22Rv1 (cell line): ENCODE results near the gene ASCL5.

ENCODE experiments used
- H3K27ac ChIP-seq: fragments of 450-650 bp; 2 replicates; pipeline ENCODE4 v1.5.1; 2017
- CTCF ChIP-seq: fragments of 450-650 bp; IDR thresholded peaks from 2 replicates; pipeline ENCODE4 v1.5.1; 2017; ENCODE audit warnings: mild to moderate bottlenecking
- ZFX ChIP-seq: fragments of 450-650 bp; IDR thresholded peaks from 2 replicates; pipeline ENCODE4 v1.6.1; 2017; ENCODE audit warnings: antibody characterized with exemption, borderline replicate concordance

The ASCL5 gene

GRCh38 chr1:201138311-201138840 lies 11.4 kb upstream of the ASCL5 start:
- no peak overlapping the region for H3K27ac ChIP-seq
- TF ChIP-seq CTCF (no peak), ZFX (no peak)

- no peak overlapping the region for H3K27ac ChIP-seq
- TF ChIP-seq ZFX (no peak), CTCF (no peak)
These were observed 10.8 kb upstream of the ASCL5 start for GRCh38 chr1:201137579-201138310.

- H3K27ac ChIP-seq = no peak overlapping the region
- TF ChIP-seq CTCF (no peak), ZFX (no peak)
These were observed 10.0 kb upstream of the ASCL5 start for GRCh38 chr1:201137024-201137392.

GRCh38 chr1:201136355-201137023 lies 9.5 kb upstream of the ASCL5 start:
- TF ChIP-seq ZFX (no peak), CTCF (no peak)
- no peak overlapping the region for H3K27ac ChIP-seq

- no peak overlapping the region for H3K27ac ChIP-seq
- TF ChIP-seq CTCF = no peak
- TF ChIP-seq ZFX = no peak
These were observed 7.4 kb upstream of the ASCL5 start for GRCh38 chr1:201134405-201134804.

- TF ChIP-seq CTCF (no peak), ZFX (no peak)
- H3K27ac ChIP-seq = no peak overlapping the region
These were observed 4.4 kb upstream of the ASCL5 start for GRCh38 chr1:201131398-201131797.

GRCh38 chr1:201128962-201129361 lies 2.0 kb upstream of the ASCL5 start:
- H3K27ac ChIP-seq = no peak overlapping the region
- TF ChIP-seq ZFX (no peak), CTCF (no peak)
